ENCODE results near the gene ARSB. TPM values are rescaled to one million over a fixed set of nuclear protein-coding genes. Genes with fewer than 3 reads are reported as not detected.

ARSB gene
- total and polyA plus RNA-seq, 10 of the 15 experiments (the other 5 are each of a cell fraction or from before 2014, with no cell fraction given): 1.2 to 8.2 (median 6.1) TPM

DNA sequence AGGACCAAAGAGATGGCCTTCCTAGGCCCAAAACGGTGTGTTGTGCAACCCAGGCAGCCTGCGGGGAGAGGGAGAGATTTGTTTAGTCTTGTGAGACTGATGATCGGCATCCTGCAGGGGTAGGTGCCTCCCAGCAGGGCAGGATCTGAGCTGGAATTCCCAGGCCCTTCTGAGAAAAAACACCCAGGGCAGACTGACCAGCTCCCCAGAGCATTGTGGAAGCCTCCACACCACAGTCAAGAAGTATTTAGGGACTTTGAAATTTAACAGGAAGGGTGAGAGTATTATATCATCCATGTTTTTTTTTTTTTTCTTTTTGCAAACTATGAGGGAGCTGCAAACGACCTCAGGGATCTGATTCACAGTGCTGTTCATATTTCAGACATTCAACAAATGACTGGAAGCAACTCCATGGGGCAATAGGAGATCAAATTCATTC, 232.0 kb downstream of the ARSB start (continued):
- no peak for TF ChIP-seq MYB (IDR thresholded peaks at IDR 0.05; ENCODE audit: borderline replicate concordance, low read depth, low read length)
- TF ChIP-seq, protein P1, sequence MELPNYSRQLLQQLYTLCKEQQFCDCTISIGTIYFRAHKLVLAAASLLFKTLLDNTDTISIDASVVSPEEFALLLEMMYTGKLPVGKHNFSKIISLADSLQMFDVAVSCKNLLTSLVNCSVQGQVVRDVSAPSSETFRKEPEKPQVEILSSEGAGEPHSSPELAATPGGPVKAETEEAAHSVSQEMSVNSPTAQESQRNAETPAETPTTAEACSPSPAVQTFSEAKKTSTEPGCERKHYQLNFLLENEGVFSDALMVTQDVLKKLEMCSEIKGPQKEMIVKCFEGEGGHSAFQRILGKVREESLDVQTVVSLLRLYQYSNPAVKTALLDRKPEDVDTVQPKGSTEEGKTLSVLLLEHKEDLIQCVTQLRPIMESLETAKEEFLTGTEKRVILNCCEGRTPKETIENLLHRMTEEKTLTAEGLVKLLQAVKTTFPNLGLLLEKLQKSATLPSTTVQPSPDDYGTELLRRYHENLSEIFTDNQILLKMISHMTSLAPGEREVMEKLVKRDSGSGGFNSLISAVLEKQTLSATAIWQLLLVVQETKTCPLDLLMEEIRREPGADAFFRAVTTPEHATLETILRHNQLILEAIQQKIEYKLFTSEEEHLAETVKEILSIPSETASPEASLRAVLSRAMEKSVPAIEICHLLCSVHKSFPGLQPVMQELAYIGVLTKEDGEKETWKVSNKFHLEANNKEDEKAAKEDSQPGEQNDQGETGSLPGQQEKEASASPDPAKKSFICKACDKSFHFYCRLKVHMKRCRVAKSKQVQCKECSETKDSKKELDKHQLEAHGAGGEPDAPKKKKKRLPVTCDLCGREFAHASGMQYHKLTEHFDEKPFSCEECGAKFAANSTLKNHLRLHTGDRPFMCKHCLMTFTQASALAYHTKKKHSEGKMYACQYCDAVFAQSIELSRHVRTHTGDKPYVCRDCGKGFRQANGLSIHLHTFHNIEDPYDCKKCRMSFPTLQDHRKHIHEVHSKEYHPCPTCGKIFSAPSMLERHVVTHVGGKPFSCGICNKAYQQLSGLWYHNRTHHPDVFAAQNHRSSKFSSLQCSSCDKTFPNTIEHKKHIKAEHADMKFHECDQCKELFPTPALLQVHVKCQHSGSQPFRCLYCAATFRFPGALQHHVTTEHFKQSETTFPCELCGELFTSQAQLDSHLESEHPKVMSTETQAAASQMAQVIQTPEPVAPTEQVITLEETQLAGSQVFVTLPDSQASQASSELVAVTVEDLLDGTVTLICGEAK (IDR thresholded peaks at IDR 0.05; ENCODE audit: borderline replicate concordance): no peak
- no peak for TF ChIP-seq IKZF2 (IDR thresholded peaks at IDR 0.05)
- TF ChIP-seq USF1 (IDR thresholded peaks at IDR 0.05; ENCODE audit: borderline replicate concordance, extremely low read length, insufficient read depth, low read depth, low read length): no peak
- TF ChIP-seq LARP7 (IDR thresholded peaks at IDR 0.05): no peak
- TF ChIP-seq NFYA (IDR thresholded peaks at IDR 0.05; ENCODE audit: borderline replicate concordance, low read depth, low read length): no peak
- TF ChIP-seq MXI1 (IDR thresholded peaks at IDR 0.05; ENCODE audit: low read depth, low read length): no peak
- no peak for TF ChIP-seq ZNF622 (IDR thresholded peaks at IDR 0.05)
- no peak for TF ChIP-seq KDM1A (IDR thresholded peaks at IDR 0.05; ENCODE audit: borderline replicate concordance)

All from GM12878 (cell line).